HUDEP-2 (cell line): Measurements from ENCODE around the gene OGDH.
A peak's percentile ranks its signal among the peaks of the same experiment; 100 is the strongest.

Source experiments
- DNase-seq, 76 experiments: peaks; one replicate each; lab custom pipeline; 2025; ENCODE audit not compliant: unreplicated experiment in 76 of 76; lab: John Stamatoyannopoulos, UW

Gene OGDH

GRCh38 chr7:44636041-44636584, 29.7 kb downstream of the OGDH start:
- DNase-seq = peak in 25 of 76 experiments; percentile 4 to 53 (median 21)

GRCh38 chr7:44636926-44637325, 30.5 kb downstream of the OGDH start:
- DNase-seq = no peak

GRCh38 chr7:44637788-44638594, 31.6 kb downstream of the OGDH start:
- peak in 64 of 76 experiments; percentile 4 to 75 (median 44) for DNase-seq

- peak in 70 of 76 experiments; percentile 11 to 85 (median 62) for DNase-seq
These were observed 32.5 kb downstream of the OGDH start for GRCh38 chr7:44638611-44639557.

GRCh38 chr7:44639671-44640321, 33.4 kb downstream of the OGDH start:
- no peak for DNase-seq

- no peak for DNase-seq
These were observed 36.8 kb downstream of the OGDH start for GRCh38 chr7:44643206-44643605.

- no peak for DNase-seq
These were observed 38.8 kb downstream of the OGDH start for GRCh38 chr7:44645254-44645653.

- no peak for DNase-seq
These were observed 39.3 kb downstream of the OGDH start for GRCh38 chr7:44645696-44646095.

GRCh38 chr7:44646176-44646920, 39.9 kb downstream of the OGDH start:
- DNase-seq = no peak

- DNase-seq = no peak
These were observed 40.7 kb downstream of the OGDH start for GRCh38 chr7:44646921-44647636.

- DNase-seq = no peak
These were observed 41.7 kb downstream of the OGDH start for GRCh38 chr7:44647981-44648714.

- no peak for DNase-seq
These were observed 43.8 kb downstream of the OGDH start for GRCh38 chr7:44650242-44650641.

GRCh38 chr7:44650772-44651171, 44.3 kb downstream of the OGDH start:
- DNase-seq = no peak

GRCh38 chr7:44652535-44652934, 46.1 kb downstream of the OGDH start:
- DNase-seq = no peak

- peak in 37 of 76 experiments; percentile 3 to 70 (median 24) for DNase-seq
These were observed 47.9 kb downstream of the OGDH start for GRCh38 chr7:44654255-44654796.

- DNase-seq = no peak
These were observed 48.9 kb downstream of the OGDH start for GRCh38 chr7:44655341-44655740.

GRCh38 chr7:44658979-44659378, 52.6 kb downstream of the OGDH start:
- no peak for DNase-seq

- DNase-seq = no peak
These were observed 54.8 kb downstream of the OGDH start for GRCh38 chr7:44661233-44661632.
